H1 (cell line): Measurements from ENCODE around the gene CDC37. TPM values are rescaled to one million over a fixed set of nuclear protein-coding genes. Genes with fewer than 3 reads are reported as not detected.

Experiments used
- CTCF ChIA-PET: fragments of 300-600 bp; sonication (Branson Sonifier 250); formaldehyde crosslinking; loops from one replicate; lab custom pipeline; 2021; ENCODE audit not compliant: partially characterized antibody; lab: Charles Lee
- POLR2A ChIA-PET: fragments of 300-600 bp; sonication (Branson Sonifier 250); formaldehyde crosslinking; loops from one replicate; lab custom pipeline; 2021; ENCODE audit warnings: inconsistent platforms; ENCODE audit not compliant: partially characterized antibody; lab: Charles Lee
- DNase-seq, 2 experiments: peaks; one replicate each; pipeline versions ENCODE4 v3.0.0 to v3.0.0-alpha.2; 2010 to 2022; ENCODE audit warnings: low spot score in 2 of 2, low read depth in 1 of 2, mixed read lengths in 1 of 2
- FAIRE-seq: peaks from 2 replicates; lab custom pipeline; 2011; peaks lifted over from hg19 to GRCh38; lab: Jason Lieb, UNC
- H2AFZ ChIP-seq: 2 replicates; pipeline ENCODE4 v1.8.1; 2012; ENCODE audit warnings: low read length, inconsistent platforms
- H2AK5ac ChIP-seq: 2 replicates; pipeline ENCODE4 v1.6.1; 2013; ENCODE audit warnings: low read depth, low read length
- H2BK120ac ChIP-seq: replicated peaks from 2 replicates; pipeline ENCODE3; 2013; ENCODE audit warnings: low read depth, low read length, inconsistent platforms
- H2BK12ac ChIP-seq: 2 replicates; pipeline ENCODE4 v1.6.1; 2013; ENCODE audit warnings: low read depth, low read length
- H2BK15ac ChIP-seq: 2 replicates; pipeline ENCODE4 v1.6.1; 2013; ENCODE audit warnings: low read length
- H2BK20ac ChIP-seq: 2 replicates; pipeline ENCODE4 v1.6.1; 2013; ENCODE audit warnings: low read length
- H2BK5ac ChIP-seq: 2 replicates; pipeline ENCODE4 v1.6.1; 2013; ENCODE audit warnings: low read depth, low read length
- H3K14ac ChIP-seq: 2 replicates; pipeline ENCODE4 v1.6.1; 2013; ENCODE audit warnings: inconsistent platforms; ENCODE audit not compliant: insufficient read length
- H3K18ac ChIP-seq: 2 replicates; pipeline ENCODE4 v1.6.1; 2013; ENCODE audit warnings: low read length; ENCODE audit errors: extremely low read depth
- H3K23ac ChIP-seq: 2 replicates; pipeline ENCODE4 v1.6.1; 2013; ENCODE audit warnings: inconsistent platforms; ENCODE audit not compliant: insufficient read length
- H3K23me2 ChIP-seq: 2 replicates; pipeline ENCODE4 v1.6.1; 2013; ENCODE audit warnings: low read depth, low read length
- H3K27ac ChIP-seq: 2 replicates; pipeline ENCODE4 v1.6.1; 2011; ENCODE audit warnings: low read depth, low read length, inconsistent platforms
- H3K27me3 ChIP-seq, 4 experiments: replicated peaks in 1 of 4; 1 replicate in 1 of 4; 2 replicates in 3 of 4; pipeline versions ENCODE4 v1.6.1 to v1.8.1; 2011 to 2013; ENCODE audit warnings: low read length in 3 of 4, mild to moderate bottlenecking in 3 of 4, inconsistent platforms in 2 of 4, mixed read lengths in 2 of 4, moderate library complexity in 1 of 4; ENCODE audit not compliant: control insufficient read depth in 3 of 4, insufficient read depth in 3 of 4; ENCODE audit errors: extremely low read depth in 1 of 4
- H3K36me3 ChIP-seq, 4 experiments: 2 replicates each; pipeline versions ENCODE4 v1.6.1 to v1.8.1; 2011 to 2013; ENCODE audit warnings: mild to moderate bottlenecking in 4 of 4, low read length in 3 of 4, moderate library complexity in 2 of 4, control low read depth in 1 of 4, inconsistent platforms in 1 of 4; ENCODE audit not compliant: insufficient read depth in 4 of 4, control insufficient read depth in 2 of 4
- H3K4ac ChIP-seq: replicated peaks from 2 replicates; pipeline ENCODE3; 2013; ENCODE audit warnings: low read length, low read depth, mixed read lengths, inconsistent platforms; ENCODE audit not compliant: insufficient read length
- H3K4me1 ChIP-seq, 4 experiments: replicated peaks in 1 of 4; 1 replicate in 1 of 4; 2 replicates in 3 of 4; pipeline versions ENCODE4 v1.6.1 to v1.8.1; 2011 to 2013; ENCODE audit warnings: low read length in 3 of 4, inconsistent platforms in 2 of 4, mixed read lengths in 1 of 4; ENCODE audit not compliant: insufficient read depth in 4 of 4, control insufficient read depth in 3 of 4
- H3K4me2 ChIP-seq, 2 experiments: 2 replicates each; pipeline versions ENCODE4 v1.6.1 to v1.8.1; 2011 to 2013; ENCODE audit warnings: low read depth in 2 of 2, low read length in 2 of 2, control low read depth in 1 of 2, inconsistent platforms in 1 of 2, mild to moderate bottlenecking in 1 of 2; ENCODE audit not compliant: insufficient read depth in 1 of 2
- H3K4me3 ChIP-seq, 4 experiments: fragments of 200-600, 300-600 bp in 1 of 4; sonication (generic), shearing (Covaris generic), sonication (Bioruptor Twin) in 1 of 4; 2 replicates each; pipeline versions ENCODE4 v1.5.1 to v1.8.1; 2011 to 2016; ENCODE audit warnings: low read length in 4 of 4, low read depth in 3 of 4, control low read depth in 2 of 4, inconsistent platforms in 2 of 4, mild to moderate bottlenecking in 2 of 4, mixed read lengths in 1 of 4, moderate library complexity in 1 of 4; ENCODE audit not compliant: insufficient read depth in 2 of 4; ENCODE audit errors: extremely low read depth in 1 of 4
- H3K56ac ChIP-seq: replicated peaks from 2 replicates; pipeline ENCODE3; 2013; ENCODE audit warnings: low read depth, mild to moderate bottlenecking, mixed read lengths, low read length, inconsistent platforms; ENCODE audit not compliant: insufficient read length
- H3K79me1 ChIP-seq: 2 replicates; pipeline ENCODE4 v1.6.1; 2013; ENCODE audit warnings: low read depth, low read length, control low read depth
- H3K79me2 ChIP-seq, 2 experiments: 2 replicates each; pipeline versions ENCODE4 v1.6.1 to v1.8.1; 2012 to 2013; ENCODE audit warnings: low read length in 2 of 2, mild to moderate bottlenecking in 2 of 2, inconsistent platforms in 1 of 2; ENCODE audit not compliant: insufficient read depth in 2 of 2, control insufficient read depth in 1 of 2
- H3K9ac ChIP-seq, 4 experiments: replicated peaks in 1 of 4; 1 replicate in 1 of 4; 2 replicates in 3 of 4; pipeline versions ENCODE4 v1.6.1 to v1.8.1; 2011 to 2013; ENCODE audit warnings: low read depth in 3 of 4, low read length in 3 of 4, control low read depth in 2 of 4, mild to moderate bottlenecking in 2 of 4, moderate library complexity in 2 of 4, inconsistent platforms in 1 of 4; ENCODE audit errors: extremely low read depth in 1 of 4
- H3K9me3 ChIP-seq, 2 experiments: 2 replicates each; pipeline versions ENCODE4 v1.6.1 to v1.8.1; 2012 to 2013; ENCODE audit warnings: mild to moderate bottlenecking in 2 of 2, moderate library complexity in 2 of 2, control low read depth in 1 of 2, inconsistent platforms in 1 of 2, low read depth in 1 of 2, low read length in 1 of 2, mixed read lengths in 1 of 2; ENCODE audit not compliant: insufficient read depth in 2 of 2
- H4K20me1 ChIP-seq, 2 experiments: replicated peaks in 1 of 2; 2 replicates each; pipeline versions ENCODE3 to v1.8.1; 2011 to 2013; ENCODE audit warnings: inconsistent platforms in 2 of 2, low read length in 2 of 2, mild to moderate bottlenecking in 1 of 2; ENCODE audit not compliant: insufficient read depth in 2 of 2, control insufficient read depth in 1 of 2
- H4K5ac ChIP-seq: 2 replicates; pipeline ENCODE4 v1.6.1; 2013; ENCODE audit warnings: low read length, low read depth, mixed read lengths, inconsistent platforms; ENCODE audit not compliant: insufficient read length
- H4K8ac ChIP-seq: 2 replicates; pipeline ENCODE4 v1.8.0; 2013; ENCODE audit warnings: mild to moderate bottlenecking, moderate library complexity, low read length, inconsistent platforms; ENCODE audit not compliant: insufficient read depth; ENCODE audit errors: extremely low read depth
- H4K91ac ChIP-seq: replicated peaks from 2 replicates; pipeline ENCODE3; 2013; ENCODE audit warnings: low read length, mixed read lengths, inconsistent platforms; ENCODE audit not compliant: insufficient read length
- BACH1 ChIP-seq: IDR thresholded peaks from 2 replicates; pipeline ENCODE4 v1.6.1; 2012; ENCODE audit warnings: low read length, improper control_type of control experiment
- BRCA1 ChIP-seq: IDR thresholded peaks from 2 replicates; pipeline ENCODE4 v1.6.1; 2012; ENCODE audit warnings: low read depth, low read length, improper control_type of control experiment
- CBX5 ChIP-seq: fragments of 300-800, 300-1000 bp; sonication (generic); IDR thresholded peaks from 2 replicates; pipeline ENCODE4 v1.7.1; 2016; ENCODE audit warnings: antibody characterized with exemption, low read length, low read depth
- EP300 ChIP-seq, 2 experiments: IDR thresholded peaks; 1 replicate in 1 of 2; 2 replicates in 1 of 2; pipeline ENCODE4 v1.6.1; 2011 to 2012; ENCODE audit warnings: low read depth in 2 of 2, low read length in 2 of 2, mild to moderate bottlenecking in 2 of 2, borderline replicate concordance in 1 of 2, inconsistent platforms in 1 of 2, moderate library complexity in 1 of 2
- GABPA ChIP-seq: IDR thresholded peaks from 2 replicates; pipeline ENCODE4 v1.6.1; 2011; ENCODE audit warnings: mild to moderate bottlenecking, low read length, moderate library complexity, borderline replicate concordance; ENCODE audit not compliant: insufficient read depth
- KDM5A ChIP-seq: fragments of 200-600 bp; IDR thresholded peaks from 2 replicates; pipeline ENCODE4 v1.7.1; 2012; ENCODE audit warnings: mild to moderate bottlenecking, low read length, inconsistent platforms, mixed read lengths
- PHF8 ChIP-seq: fragments of 200-600 bp; sonication (generic); conservative IDR thresholded peaks from 2 replicates; pipeline ENCODE4 v1.7.1; 2012; ENCODE audit warnings: low read depth, mild to moderate bottlenecking, inconsistent platforms, low read length, moderate library complexity
- RXRA ChIP-seq: IDR thresholded peaks from 2 replicates; pipeline ENCODE4 v1.6.1; 2011; ENCODE audit warnings: low read depth, mild to moderate bottlenecking, low read length, moderate library complexity; ENCODE audit not compliant: insufficient read depth
- SP4 ChIP-seq: IDR thresholded peaks from 2 replicates; pipeline ENCODE4 v1.6.1; 2012; ENCODE audit warnings: low read length, inconsistent platforms
- SUZ12 ChIP-seq: fragments of 200-600 bp; sonication (generic); IDR thresholded peaks from 2 replicates; pipeline ENCODE4 v1.6.1; 2012; ENCODE audit warnings: mild to moderate bottlenecking, inconsistent platforms, low read length, moderate library complexity, mixed read lengths
- TAF1 ChIP-seq: IDR thresholded peaks from 2 replicates; pipeline ENCODE4 v1.6.1; 2011; ENCODE audit warnings: mild to moderate bottlenecking, low read depth, low read length
- ZNF274 ChIP-seq: IDR thresholded peaks from 2 replicates; pipeline ENCODE4 v1.7.0; 2012; ENCODE audit warnings: low read length, borderline replicate concordance; ENCODE audit errors: extremely low read depth
- WGBS, 2 experiments: shearing (Covaris generic) in 1 of 2; methylation state at CpG; one replicate each; pipeline versions ENCODE4 v1.1.6 to v1.1.7; 2013 to 2015; ENCODE audit warnings: low lambda C conversion rate in 2 of 2, mixed read lengths in 2 of 2, inconsistent platforms in 1 of 2, low coverage in 1 of 2, missing lambda C conversion rate in 1 of 2; ENCODE audit not compliant: insufficient replicate concordance in 2 of 2, insufficient coverage in 1 of 2, insufficient read length in 1 of 2; ENCODE audit errors: extremely low coverage in 1 of 2, missing lambda C conversion rate in 1 of 2; 5-methylcytosine and 5-hydroxymethylcytosine counted together
- polyA plus RNA-seq, 7 experiments: library from polyadenylated mRNA; depleted of rRNA in 3 of 7; stranded (reverse) in 5 of 7; unstranded in 2 of 7; fragments of >200 nt in 5 of 7; fragments of 200-250 nt in 2 of 7; gene quantifications; 1 replicate in 5 of 7; 2 replicates in 1 of 7; 4 replicates in 1 of 7; pipeline versions ENCODE4 v1.2.1 to v1.2.3, GENCODE V29; 2011 to 2013; ENCODE audit warnings: missing spikeins in 2 of 7, mixed read lengths in 2 of 7
- total RNA-seq: library from RNA; stranded (reverse); fragmentation: NEBNext Ultra II Directional; extraction: Animal tissue kit (Norgen Biotek cat#: 25700); gene quantifications from 2 replicates; pipeline ENCODE4 v1.2.1, GENCODE V29; 2021

Gene CDC37
- total and polyA plus RNA-seq, 2 of the 8 experiments (the other 6 are each of a cell fraction or from before 2014, with no cell fraction given) = 162 to 181 TPM

GRCh38 chr19:10384580-10384979 is 18.8 kb downstream of the CDC37 start:
- H2BK15ac ChIP-seq = no peak overlapping the region
- no peak overlapping the region for H3K4me2 ChIP-seq
- no peak overlapping the region for H2BK12ac ChIP-seq
- H3K18ac ChIP-seq = no peak overlapping the region
- no peaks in the 10 kb centered on the region for H4K20me1 ChIP-seq
- H3K4ac ChIP-seq = no peak overlapping the region
- peaks cover 0 to 2% of the 10 kb centered on the region in 2 experiments; a peak in 3 of 4 replicates for H3K79me2 ChIP-seq
- H3K4me3 ChIP-seq = no peak overlapping the region
- no peak overlapping the region for H3K9ac ChIP-seq
- no peak overlapping the region for H4K91ac ChIP-seq
- H3K36me3 ChIP-seq = no peaks in the 10 kb centered on the region
- DNase-seq (no peak), FAIRE-seq (no peak)
- H2BK20ac ChIP-seq = no peak overlapping the region
- H3K56ac ChIP-seq = no peak overlapping the region
- TF ChIP-seq PHF8 (no peak), TAF1 (no peak), SP4 (no peak), RXRA (no peak), BACH1 (no peak), GABPA (no peak), EP300 (IDR thresholded peaks at IDR 0.05; ENCODE audit: borderline replicate concordance in 1 of 2, low read depth in 2 of 2, low read length in 2 of 2) (no peak), CBX5 (no peak), KDM5A (no peak), SUZ12 (no peak), BRCA1 (no peak), ZNF274 (no peak)
- no peak overlapping the region for H4K5ac ChIP-seq
- no peak overlapping the region for H3K23ac ChIP-seq
- no peak overlapping the region for H2AK5ac ChIP-seq
- 85% methylated on average over 9 of the region's 9 CpGs; no CpG with 5 or more reads in 1 of the 2 experiments for WGBS, 2 experiments
- no peaks in the 10 kb centered on the region for H3K79me1 ChIP-seq
- no peak overlapping the region for H4K8ac ChIP-seq
- no peaks in the 10 kb centered on the region for H3K9me3 ChIP-seq
- no peak overlapping the region for H2AFZ ChIP-seq
- no peak overlapping the region for H2BK120ac ChIP-seq
- H3K27ac ChIP-seq = no peak overlapping the region
- no peak overlapping the region for H2BK5ac ChIP-seq
- peaks cover 8% of the 10 kb centered on the region for H3K23me2 ChIP-seq
- H3K14ac ChIP-seq = no peak overlapping the region
- no peaks in the 10 kb centered on the region for H3K27me3 ChIP-seq
- ChIA-PET CTCF (interaction anchor here (0.9 to 5.8 kb wide), 6 partner anchors 12 to 134 kb away, joined by 3 to 122 read pairs (median 4); partner anchors contain the start of genes ICAM1 and RAVER1), POLR2A (interaction anchor here (1.6 kb wide), 1 partner anchor 113 kb away, joined by 10 read pairs; the partner anchor contains the start of gene ICAM1)
- peaks cover 0 to 3% (median 1%) of the 10 kb centered on the region in 4 experiments; a peak in 1 of 7 replicates for H3K4me1 ChIP-seq
